ENCODE data around the gene RABL2B.

Gene RABL2B

DNA sequence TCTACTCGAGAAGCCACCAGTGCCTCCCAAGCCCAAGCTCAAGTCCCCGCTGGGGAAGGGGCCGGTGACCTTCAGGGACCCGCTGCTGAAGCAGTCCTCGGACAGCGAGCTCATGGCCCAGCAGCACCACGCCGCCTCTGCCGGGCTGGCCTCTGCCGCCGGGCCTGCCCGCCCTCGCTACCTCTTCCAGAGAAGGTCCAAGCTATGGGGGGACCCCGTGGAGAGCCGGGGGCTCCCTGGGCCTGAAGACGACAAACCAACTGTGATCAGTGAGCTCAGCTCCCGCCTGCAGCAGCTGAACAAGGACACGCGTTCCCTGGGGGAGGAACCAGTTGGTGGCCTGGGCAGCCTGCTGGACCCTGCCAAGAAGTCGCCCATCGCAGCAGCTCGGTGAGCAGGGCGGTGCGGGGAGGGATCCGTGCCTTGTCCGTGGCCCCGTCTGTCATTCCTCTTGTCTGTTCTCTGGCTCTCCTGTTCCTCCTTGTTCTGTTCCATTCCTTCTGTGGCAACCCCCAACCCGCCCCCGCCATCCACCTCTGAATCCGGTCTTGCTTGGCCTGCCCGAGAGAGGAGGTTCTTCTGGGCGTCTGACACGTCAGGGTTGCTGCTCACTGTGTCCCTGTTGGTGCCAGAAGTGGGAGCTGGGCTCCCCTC is 61.3 kb downstream of the RABL2B start:
- ATAC-seq: no peak
- TF ChIP-seq, protein P1, sequence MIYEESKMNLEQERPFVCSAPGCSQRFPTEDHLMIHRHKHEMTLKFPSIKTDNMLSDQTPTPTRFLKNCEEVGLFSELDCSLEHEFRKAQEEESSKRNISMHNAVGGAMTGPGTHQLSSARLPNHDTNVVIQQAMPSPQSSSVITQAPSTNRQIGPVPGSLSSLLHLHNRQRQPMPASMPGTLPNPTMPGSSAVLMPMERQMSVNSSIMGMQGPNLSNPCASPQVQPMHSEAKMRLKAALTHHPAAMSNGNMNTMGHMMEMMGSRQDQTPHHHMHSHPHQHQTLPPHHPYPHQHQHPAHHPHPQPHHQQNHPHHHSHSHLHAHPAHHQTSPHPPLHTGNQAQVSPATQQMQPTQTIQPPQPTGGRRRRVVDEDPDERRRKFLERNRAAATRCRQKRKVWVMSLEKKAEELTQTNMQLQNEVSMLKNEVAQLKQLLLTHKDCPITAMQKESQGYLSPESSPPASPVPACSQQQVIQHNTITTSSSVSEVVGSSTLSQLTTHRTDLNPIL (CRISPR knock-in tag; IDR thresholded peaks at IDR 0.05; ENCODE audit: low read depth): no peak
- no peak for TF ChIP-seq OSR1 (CRISPR knock-in tag; IDR thresholded peaks at IDR 0.05)
- no peak for TF ChIP-seq GLIS3 (CRISPR knock-in tag; IDR thresholded peaks at IDR 0.05)
- no peak for TF ChIP-seq TCF4 (CRISPR knock-in tag; IDR thresholded peaks at IDR 0.05; ENCODE audit: borderline replicate concordance)
- no peak for TF ChIP-seq ARNTL (CRISPR knock-in tag; IDR thresholded peaks at IDR 0.05; ENCODE audit: borderline replicate concordance, low read depth)
- TF ChIP-seq SNAI2 (CRISPR knock-in tag; IDR thresholded peaks at IDR 0.05): no peak
- TF ChIP-seq ZNF70 (CRISPR knock-in tag; IDR thresholded peaks at IDR 0.05): no peak

DNA sequence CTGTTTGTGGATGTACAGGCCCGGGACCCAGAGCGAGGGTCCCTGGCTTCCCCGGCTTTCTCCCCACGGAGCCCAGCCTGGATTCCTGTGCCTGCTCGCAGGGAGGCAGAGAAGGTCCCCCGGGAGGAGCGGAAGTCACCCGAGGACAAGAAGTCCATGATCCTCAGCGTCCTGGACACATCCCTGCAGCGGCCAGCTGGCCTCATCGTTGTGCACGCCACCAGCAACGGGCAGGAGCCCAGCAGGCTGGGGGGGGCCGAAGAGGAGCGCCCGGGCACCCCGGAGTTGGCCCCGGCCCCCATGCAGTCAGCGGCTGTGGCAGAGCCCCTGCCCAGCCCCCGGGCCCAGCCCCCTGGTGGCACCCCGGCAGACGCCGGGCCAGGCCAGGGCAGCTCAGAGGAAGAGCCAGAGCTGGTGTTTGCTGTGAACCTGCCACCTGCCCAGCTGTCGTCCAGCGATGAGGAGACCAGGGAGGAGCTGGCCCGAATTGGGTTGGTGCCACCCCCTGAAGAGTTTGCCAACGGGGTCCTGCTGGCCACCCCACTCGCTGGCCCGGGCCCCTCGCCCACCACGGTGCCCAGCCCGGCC is 62.1 kb downstream of the RABL2B start:
- ATAC-seq: no peak
- TF ChIP-seq BACH2 (CRISPR knock-in tag; IDR thresholded peaks at IDR 0.05; ENCODE audit: borderline replicate concordance): no peak
- TF ChIP-seq PPARA (CRISPR knock-in tag; IDR thresholded peaks at IDR 0.05; ENCODE audit: borderline replicate concordance): no peak
- TF ChIP-seq SNAI2 (CRISPR knock-in tag; IDR thresholded peaks at IDR 0.05): no peak
- TF ChIP-seq ZNF70 (CRISPR knock-in tag; IDR thresholded peaks at IDR 0.05): no peak
- no peak for TF ChIP-seq CSDC2 (CRISPR knock-in tag; IDR thresholded peaks at IDR 0.05)

- ATAC-seq: no peak
- no peak for TF ChIP-seq PPARA (CRISPR knock-in tag; IDR thresholded peaks at IDR 0.05; ENCODE audit: borderline replicate concordance)
These were observed 62.9 kb downstream of the RABL2B start for GRCh38 chr22:50720301-50721256.

DNA sequence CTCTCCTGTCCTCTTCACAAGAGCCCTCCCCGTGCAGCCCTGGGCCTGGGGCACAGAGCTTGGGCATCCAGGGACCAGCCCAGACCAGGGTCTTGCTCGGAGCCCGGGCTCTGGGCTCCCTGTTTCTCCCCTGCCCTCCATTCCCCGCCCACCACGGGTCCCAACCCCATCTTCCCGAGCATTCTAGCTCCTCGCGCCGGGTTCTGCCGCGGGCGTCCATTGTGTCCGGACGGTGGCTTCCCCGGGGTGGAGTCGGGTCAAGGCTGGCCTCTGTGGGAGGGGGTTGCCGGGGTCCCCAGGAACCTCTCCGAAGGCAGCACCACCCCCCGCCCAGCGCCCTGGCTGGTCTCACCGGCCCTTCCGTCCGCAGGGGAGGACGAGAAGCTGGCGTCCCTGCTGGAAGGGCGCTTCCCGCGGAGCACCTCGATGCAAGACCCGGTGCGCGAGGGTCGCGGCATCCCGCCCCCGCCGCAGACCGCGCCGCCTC is 63.6 kb downstream of the RABL2B start:
- ATAC-seq: no peak

DNA sequence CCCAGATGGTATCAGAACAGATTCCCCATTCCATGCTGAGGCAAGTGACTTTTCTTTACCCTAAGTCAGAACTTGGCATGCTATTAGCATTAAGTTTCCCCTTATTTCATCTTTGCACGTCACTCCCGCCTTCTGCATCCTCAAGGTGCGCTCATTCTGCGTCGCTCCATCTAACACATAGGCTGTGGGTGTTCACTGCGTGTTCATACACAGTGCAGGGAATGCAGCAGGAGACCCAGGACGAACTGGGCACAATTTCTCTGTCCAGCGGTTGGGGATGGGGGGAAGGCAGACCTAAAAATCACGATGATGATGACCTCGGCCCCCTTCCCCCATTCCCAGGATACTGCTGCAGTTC is 65.1 kb downstream of the RABL2B start:
- ATAC-seq: no peak
- TF ChIP-seq OSR1 (CRISPR knock-in tag; IDR thresholded peaks at IDR 0.05) (no peak), ZFP3 (CRISPR knock-in tag; IDR thresholded peaks at IDR 0.05) (no peak), ZFP30 (CRISPR knock-in tag; IDR thresholded peaks at IDR 0.05) (no peak), ZNF8 (CRISPR knock-in tag; IDR thresholded peaks at IDR 0.05) (no peak), SNAI2 (CRISPR knock-in tag; IDR thresholded peaks at IDR 0.05) (no peak), CSDC2 (CRISPR knock-in tag; IDR thresholded peaks at IDR 0.05) (no peak), TOX (CRISPR knock-in tag; IDR thresholded peaks at IDR 0.05; ENCODE audit: borderline replicate concordance) (no peak), GLIS3 (CRISPR knock-in tag; IDR thresholded peaks at IDR 0.05) (no peak), ZNF70 (CRISPR knock-in tag; IDR thresholded peaks at IDR 0.05) (no peak), ARNTL (CRISPR knock-in tag; IDR thresholded peaks at IDR 0.05; ENCODE audit: borderline replicate concordance, low read depth) (no peak), ISL1 (CRISPR knock-in tag; IDR thresholded peaks at IDR 0.05) (no peak), ZNF565 (CRISPR knock-in tag; conservative IDR thresholded peaks at IDR 0.05; ENCODE audit: low read depth) (no peak)
- TF ChIP-seq, protein P2, sequence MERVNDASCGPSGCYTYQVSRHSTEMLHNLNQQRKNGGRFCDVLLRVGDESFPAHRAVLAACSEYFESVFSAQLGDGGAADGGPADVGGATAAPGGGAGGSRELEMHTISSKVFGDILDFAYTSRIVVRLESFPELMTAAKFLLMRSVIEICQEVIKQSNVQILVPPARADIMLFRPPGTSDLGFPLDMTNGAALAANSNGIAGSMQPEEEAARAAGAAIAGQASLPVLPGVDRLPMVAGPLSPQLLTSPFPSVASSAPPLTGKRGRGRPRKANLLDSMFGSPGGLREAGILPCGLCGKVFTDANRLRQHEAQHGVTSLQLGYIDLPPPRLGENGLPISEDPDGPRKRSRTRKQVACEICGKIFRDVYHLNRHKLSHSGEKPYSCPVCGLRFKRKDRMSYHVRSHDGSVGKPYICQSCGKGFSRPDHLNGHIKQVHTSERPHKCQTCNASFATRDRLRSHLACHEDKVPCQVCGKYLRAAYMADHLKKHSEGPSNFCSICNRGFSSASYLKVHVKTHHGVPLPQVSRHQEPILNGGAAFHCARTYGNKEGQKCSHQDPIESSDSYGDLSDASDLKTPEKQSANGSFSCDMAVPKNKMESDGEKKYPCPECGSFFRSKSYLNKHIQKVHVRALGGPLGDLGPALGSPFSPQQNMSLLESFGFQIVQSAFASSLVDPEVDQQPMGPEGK (CRISPR knock-in tag; IDR thresholded peaks at IDR 0.05; ENCODE audit: borderline replicate concordance): no peak

More for the DNA sequence above, 63.6 kb downstream of the RABL2B start:
- TF ChIP-seq, protein P1 (CRISPR knock-in tag; IDR thresholded peaks at IDR 0.05; ENCODE audit: low read depth): no peak
- no peak for TF ChIP-seq ZFP3 (CRISPR knock-in tag; IDR thresholded peaks at IDR 0.05)
- TF ChIP-seq SNAI2 (CRISPR knock-in tag; IDR thresholded peaks at IDR 0.05): no peak
- TF ChIP-seq CSDC2 (CRISPR knock-in tag; IDR thresholded peaks at IDR 0.05): no peak
- no peak for TF ChIP-seq ESRRG (CRISPR knock-in tag; IDR thresholded peaks at IDR 0.05)
- TF ChIP-seq ZFP30 (CRISPR knock-in tag; IDR thresholded peaks at IDR 0.05): no peak
- TF ChIP-seq PPARA (CRISPR knock-in tag; IDR thresholded peaks at IDR 0.05; ENCODE audit: borderline replicate concordance): no peak
- TF ChIP-seq TOX (CRISPR knock-in tag; IDR thresholded peaks at IDR 0.05; ENCODE audit: borderline replicate concordance): no peak
- no peak for TF ChIP-seq POU6F1 (CRISPR knock-in tag; IDR thresholded peaks at IDR 0.05; ENCODE audit: borderline replicate concordance, low read depth)
- TF ChIP-seq GLIS3 (CRISPR knock-in tag; IDR thresholded peaks at IDR 0.05): no peak

All from SK-N-SH treated with all-trans-retinoic acid at 6 μM for 48 hours (cell line).